Endothelial cell of umbilical vein (primary cell): ENCODE data around the gene LPAR1. TPM values are rescaled to one million over a fixed set of nuclear protein-coding genes. Genes with fewer than 3 reads are reported as not detected.
A peak's percentile ranks its signal among the peaks of the same experiment; 100 is the strongest.

Source experiments
- BruUV-seq: library from RNA; stranded (reverse); fragments of 400-500 nt; replicated peaks from 2 replicates; lab custom pipeline; 2021; lab: Mats Ljungman, UMichigan
- CTCF ChIA-PET: fragments of 300-600, 350-600 bp; sonication (Branson Sonifier 250); formaldehyde crosslinking; loops from one replicate; lab custom pipeline; 2021; ENCODE audit warnings: antibody characterized with exemption, inconsistent platforms; lab: Charles Lee
- POLR2A ChIA-PET: fragments of 300-600, 350-600 bp; sonication (Branson Sonifier 250); formaldehyde crosslinking; loops from one replicate; lab custom pipeline; 2021; ENCODE audit warnings: antibody characterized with exemption, inconsistent platforms; lab: Charles Lee
- DNase-seq: peaks from one replicate; pipeline ENCODE4 v3.0.0-alpha.2; 2011; ENCODE audit warnings: low read depth, low spot score
- FAIRE-seq: peaks from 2 replicates; lab custom pipeline; 2011; peaks lifted over from hg19 to GRCh38; lab: Jason Lieb, UNC
- H2AFZ ChIP-seq: 2 replicates; pipeline ENCODE4 v1.6.0; 2012; ENCODE audit warnings: low read depth, low read length, control low read depth, inconsistent platforms
- H3K27ac ChIP-seq: 2 replicates; pipeline ENCODE4 v1.5.1; 2011; ENCODE audit warnings: low read depth, mild to moderate bottlenecking, control low read depth, low read length, moderate library complexity; ENCODE audit not compliant: insufficient read depth
- H3K27me3 ChIP-seq, 2 experiments: 2 replicates each; pipeline versions ENCODE4 v1.6.0 to v1.6.1; 2011; ENCODE audit warnings: low read length in 2 of 2, mixed read lengths in 1 of 2; ENCODE audit not compliant: control insufficient read depth in 2 of 2, insufficient read depth in 2 of 2
- H3K36me3 ChIP-seq, 2 experiments: 2 replicates in 1 of 2; 3 replicates in 1 of 2; pipeline ENCODE4 v1.5.1; 2011; ENCODE audit warnings: low read length in 2 of 2, mild to moderate bottlenecking in 1 of 2, moderate library complexity in 1 of 2; ENCODE audit not compliant: control insufficient read depth in 2 of 2, insufficient read depth in 2 of 2; ENCODE audit errors: extremely low read depth in 1 of 2
- H3K4me1 ChIP-seq: 3 replicates; pipeline ENCODE4 v1.5.1; 2011; ENCODE audit warnings: mild to moderate bottlenecking, low read length; ENCODE audit not compliant: control insufficient read depth, insufficient read depth; ENCODE audit errors: extremely low read depth
- H3K4me2 ChIP-seq: 2 replicates; pipeline ENCODE4 v1.6.1; 2011; ENCODE audit warnings: low read length, control low read depth, mixed read lengths; ENCODE audit not compliant: insufficient read depth
- H3K4me3 ChIP-seq, 3 experiments: fragments of 200-600 bp in 1 of 3; sonication (generic), shearing (Covaris generic) in 1 of 3; replicated peaks in 1 of 3; 2 replicates each; pipeline ENCODE4 v1.5.1; 2011 to 2016; ENCODE audit warnings: control low read depth in 3 of 3, low read length in 3 of 3, mild to moderate bottlenecking in 2 of 3, inconsistent platforms in 1 of 3, low read depth in 1 of 3, moderate library complexity in 1 of 3; ENCODE audit not compliant: insufficient read depth in 1 of 3
- H3K79me2 ChIP-seq: 2 replicates; pipeline ENCODE4 v1.6.0; 2012; ENCODE audit warnings: low read length, inconsistent platforms; ENCODE audit not compliant: control insufficient read depth, insufficient read depth
- H3K9ac ChIP-seq: replicated peaks from 2 replicates; pipeline ENCODE3; 2011; ENCODE audit warnings: low read length, control low read depth; ENCODE audit not compliant: insufficient read depth; ENCODE audit errors: extremely low read depth
- H3K9me1 ChIP-seq: replicated peaks from 3 replicates; pipeline ENCODE4 v1.6.0; 2011; ENCODE audit warnings: mild to moderate bottlenecking, low read length; ENCODE audit not compliant: control insufficient read depth, insufficient read depth; ENCODE audit errors: extremely low read depth
- H3K9me3 ChIP-seq: replicated peaks from 2 replicates; pipeline ENCODE4 v1.5.1; 2012; ENCODE audit warnings: low read length, inconsistent platforms; ENCODE audit not compliant: control insufficient read depth, insufficient read depth
- H4K20me1 ChIP-seq: replicated peaks from 2 replicates; pipeline ENCODE3; 2011; ENCODE audit warnings: mild to moderate bottlenecking, low read length; ENCODE audit not compliant: control insufficient read depth, insufficient read depth; ENCODE audit errors: extremely low read depth
- EZH2 ChIP-seq: IDR thresholded peaks from 2 replicates; pipeline ENCODE4 v1.6.1; 2012; ENCODE audit warnings: borderline replicate concordance, low read depth, mild to moderate bottlenecking, moderate library complexity, low read length, inconsistent platforms; ENCODE audit not compliant: severe bottlenecking
- FOS ChIP-seq: IDR thresholded peaks from 2 replicates; pipeline ENCODE4 v1.6.1; 2011; ENCODE audit warnings: mild to moderate bottlenecking, low read length, moderate library complexity, borderline replicate concordance; ENCODE audit not compliant: insufficient read depth
- GATA2 ChIP-seq: IDR thresholded peaks from 2 replicates; pipeline ENCODE4 v1.7.0; 2011; ENCODE audit warnings: low read depth, mild to moderate bottlenecking, moderate library complexity, mixed read lengths, low read length; ENCODE audit not compliant: insufficient read length, insufficient read depth
- JUN ChIP-seq: IDR thresholded peaks from 2 replicates; pipeline ENCODE4 v1.6.1; 2011; ENCODE audit warnings: borderline replicate concordance, low read depth; ENCODE audit not compliant: insufficient read length, insufficient read depth
- MYC ChIP-seq: IDR thresholded peaks from one replicate; pipeline ENCODE4 v1.6.1; 2011; ENCODE audit warnings: mild to moderate bottlenecking, low read depth, low read length
- POLR2A ChIP-seq: IDR thresholded peaks from 2 replicates; pipeline ENCODE4 v1.6.1; 2012; ENCODE audit warnings: low read depth, mild to moderate bottlenecking, control low read depth, low read length
- POLR2AphosphoS5 ChIP-seq: IDR thresholded peaks from 2 replicates; pipeline ENCODE4 v1.6.1; 2012; ENCODE audit warnings: low read depth, mild to moderate bottlenecking, control low read depth, low read length, moderate library complexity; ENCODE audit not compliant: insufficient read depth
- dilution Hi-C: fragments of 300-500 bp; cut with MboI; formaldehyde crosslinking; loops from one replicate; pipeline ENCODE4 v1.15.0; 2019; ENCODE audit warnings: low sequenced_read_pairs; ENCODE audit not compliant: extremely low pct_ligation_motif_present
- intact Hi-C: fragments of 100-400 bp; cut with micrococcal nuclease; formaldehyde crosslinking; loops from one replicate; pipeline ENCODE4 v1.10.0; 2022
- polyA plus RNA-seq, 4 experiments: library from polyadenylated mRNA; depleted of rRNA in 3 of 4; stranded (reverse) in 3 of 4; unstranded in 1 of 4; fragments of >200 nt; gene quantifications; 2 replicates each; pipeline versions ENCODE4 v1.2.1 to v1.2.3, GENCODE V29; 2011 to 2012; ENCODE audit warnings: missing spikeins in 1 of 4
- total RNA-seq: library from RNA; stranded (reverse); gene quantifications from 2 replicates; pipeline ENCODE4 v1.2.3, GENCODE V29; 2021
- TF ChIP-seq, protein P1 (sequence below), 2 donors: IDR thresholded peaks; 1 replicate in 1 of 2; 2 replicates in 1 of 2; pipeline ENCODE4 v1.5.1; 2011; ENCODE audit warnings: low read length in 2 of 2, mild to moderate bottlenecking in 2 of 2, moderate library complexity in 2 of 2, control low read depth in 1 of 2, inconsistent platforms in 1 of 2, low read depth in 1 of 2; ENCODE audit not compliant: insufficient read depth in 1 of 2; ENCODE audit errors: extremely low read depth in 1 of 2
- TF ChIP-seq, protein P2 (sequence below): IDR thresholded peaks from 2 replicates; pipeline ENCODE4 v1.6.1; 2011; ENCODE audit not compliant: insufficient read depth, insufficient read length

Gene LPAR1
- total and polyA plus RNA-seq, 2 donors (not counting 3 experiments of a cell fraction or from before 2014, with no cell fraction given), result 0.88 to 3.0 TPM

DNA sequence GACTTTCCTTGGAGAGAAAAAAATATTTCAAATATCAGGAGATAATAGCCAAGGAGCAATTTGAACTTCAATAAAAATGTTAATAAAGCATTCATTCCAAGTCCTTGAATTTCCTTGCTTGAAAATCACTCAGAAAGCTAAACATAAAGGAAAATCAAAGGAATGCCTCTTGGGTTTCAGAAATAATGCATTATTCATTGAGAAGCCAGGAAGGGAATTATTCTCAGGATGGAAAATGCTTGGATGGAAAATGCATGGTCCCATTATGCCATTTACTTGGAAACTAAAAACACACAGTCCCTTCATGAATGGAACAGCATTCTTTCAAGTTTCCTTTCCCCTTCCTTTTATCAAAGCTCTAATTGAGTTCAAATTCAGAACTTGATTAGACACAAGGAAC lies 160.9 kb downstream of the LPAR1 start:
- Histone ChIP-seq H3K79me2 (no peaks in the 10 kb centered on the region), H3K4me3 (no peak overlapping the region), H3K9me3 (no peaks in the 10 kb centered on the region), H4K20me1 (no peaks in the 10 kb centered on the region), H3K27ac (no peak overlapping the region), H3K9ac (no peak overlapping the region), H3K9me1 (no peaks in the 10 kb centered on the region), H3K27me3 (no peaks in the 10 kb centered on the region), H2AFZ (no peak overlapping the region), H3K4me2 (no peak overlapping the region), H3K4me1 (no peaks in the 10 kb centered on the region), H3K36me3 (no peaks in the 10 kb centered on the region)
- intact Hi-C loops (no loop called here), dilution Hi-C loops (no loop called here)
- ChIA-PET CTCF (interaction anchor here (1.0 to 1.8 kb wide), 2 partner anchors 18 to 239 kb away, joined by 3 to 6 read pairs; no protein-coding TSS in a partner anchor), POLR2A (no interaction called here)
- FAIRE-seq, result peak; percentile 31
- TF ChIP-seq POLR2A (no peak), JUN (no peak)
- BruUV-seq, result no TSS peak
- no peak for DNase-seq

DNA sequence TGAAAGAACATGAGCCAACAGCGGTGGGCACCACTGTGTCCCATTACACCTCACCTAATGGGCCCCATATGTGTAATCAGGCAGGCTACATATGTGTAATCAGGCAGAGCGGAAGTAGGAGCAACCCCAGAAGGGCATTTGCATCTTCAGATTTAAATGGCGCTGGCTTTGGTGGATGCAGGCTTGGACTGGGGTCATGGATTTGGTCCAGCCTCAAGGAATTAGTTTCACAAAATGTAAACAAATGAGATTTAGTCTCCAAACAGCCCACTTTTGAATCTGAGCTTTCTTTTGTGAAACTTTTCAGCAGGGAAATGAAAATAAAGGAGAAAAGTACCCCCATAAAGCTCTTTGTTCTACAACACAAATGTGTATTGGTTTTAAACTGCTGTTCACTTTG lies 161.3 kb downstream of the LPAR1 start:
- no peak for TF ChIP-seq JUN
- TF ChIP-seq EZH2, result no peak
- no peak for TF ChIP-seq POLR2A
- TF ChIP-seq, protein P1, sequence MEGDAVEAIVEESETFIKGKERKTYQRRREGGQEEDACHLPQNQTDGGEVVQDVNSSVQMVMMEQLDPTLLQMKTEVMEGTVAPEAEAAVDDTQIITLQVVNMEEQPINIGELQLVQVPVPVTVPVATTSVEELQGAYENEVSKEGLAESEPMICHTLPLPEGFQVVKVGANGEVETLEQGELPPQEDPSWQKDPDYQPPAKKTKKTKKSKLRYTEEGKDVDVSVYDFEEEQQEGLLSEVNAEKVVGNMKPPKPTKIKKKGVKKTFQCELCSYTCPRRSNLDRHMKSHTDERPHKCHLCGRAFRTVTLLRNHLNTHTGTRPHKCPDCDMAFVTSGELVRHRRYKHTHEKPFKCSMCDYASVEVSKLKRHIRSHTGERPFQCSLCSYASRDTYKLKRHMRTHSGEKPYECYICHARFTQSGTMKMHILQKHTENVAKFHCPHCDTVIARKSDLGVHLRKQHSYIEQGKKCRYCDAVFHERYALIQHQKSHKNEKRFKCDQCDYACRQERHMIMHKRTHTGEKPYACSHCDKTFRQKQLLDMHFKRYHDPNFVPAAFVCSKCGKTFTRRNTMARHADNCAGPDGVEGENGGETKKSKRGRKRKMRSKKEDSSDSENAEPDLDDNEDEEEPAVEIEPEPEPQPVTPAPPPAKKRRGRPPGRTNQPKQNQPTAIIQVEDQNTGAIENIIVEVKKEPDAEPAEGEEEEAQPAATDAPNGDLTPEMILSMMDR (IDR thresholded peaks at IDR 0.05; ENCODE audit: extremely low read depth in 1 of 2, insufficient read depth in 1 of 2, low read depth in 1 of 2, low read length in 2 of 2), result no peak
- TF ChIP-seq GATA2, result no peak
- TF ChIP-seq MYC, result no peak
- TF ChIP-seq FOS, result no peak
- no peak for TF ChIP-seq POLR2AphosphoS5
- TF ChIP-seq, protein P2, sequence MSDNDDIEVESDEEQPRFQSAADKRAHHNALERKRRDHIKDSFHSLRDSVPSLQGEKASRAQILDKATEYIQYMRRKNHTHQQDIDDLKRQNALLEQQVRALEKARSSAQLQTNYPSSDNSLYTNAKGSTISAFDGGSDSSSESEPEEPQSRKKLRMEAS, result no peak
- Histone ChIP-seq H3K9me3 (no peaks in the 10 kb centered on the region), H3K4me3 (no peak overlapping the region), H3K4me1 (no peaks in the 10 kb centered on the region), H4K20me1 (no peaks in the 10 kb centered on the region), H3K27ac (no peak overlapping the region), H3K4me2 (no peak overlapping the region), H3K36me3 (no peaks in the 10 kb centered on the region), H3K79me2 (no peaks in the 10 kb centered on the region), H2AFZ (no peak overlapping the region), H3K9me1 (no peaks in the 10 kb centered on the region), H3K27me3 (no peaks in the 10 kb centered on the region), H3K9ac (no peak overlapping the region)
- dilution Hi-C loops (no loop called here), intact Hi-C loops (no loop called here)
- BruUV-seq, result no TSS peak
- CTCF ChIA-PET, result interaction anchor here (1.0 to 1.8 kb wide), 2 partner anchors 17 to 238 kb away, joined by 3 to 6 read pairs; no protein-coding TSS in a partner anchor
- DNase-seq, result no peak
- POLR2A ChIA-PET, result no interaction called here
- FAIRE-seq, result no peak
